ENCODE data around the gene PDE4D.

PDE4D gene

GRCh38 chr5:59648949-59649921 is 244.3 kb downstream of the PDE4D start:
- no peak for DNase-seq

- DNase-seq, result no peak
These were observed 245.3 kb downstream of the PDE4D start for GRCh38 chr5:59648038-59648831.

DNA sequence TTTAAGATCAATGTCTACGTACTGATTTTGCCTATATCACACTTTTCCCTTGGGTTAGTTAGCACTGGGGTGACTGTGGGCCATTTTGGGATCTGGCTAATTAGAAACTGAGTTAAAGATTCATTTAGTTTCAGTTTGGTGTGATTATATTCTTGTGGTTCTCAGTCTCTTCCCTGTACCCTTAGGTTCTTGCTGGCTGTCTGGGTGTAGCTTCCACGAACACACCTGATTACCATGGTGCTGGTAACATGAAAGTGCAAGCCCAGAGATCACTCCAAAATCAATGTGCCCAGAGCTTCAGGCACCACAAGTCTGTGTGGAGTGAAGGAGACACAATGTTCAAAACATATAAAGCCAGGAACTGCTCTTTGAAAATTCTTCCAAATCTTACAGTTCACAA is 248.1 kb downstream of the PDE4D start:
- DNase-seq, result no peak

DNA sequence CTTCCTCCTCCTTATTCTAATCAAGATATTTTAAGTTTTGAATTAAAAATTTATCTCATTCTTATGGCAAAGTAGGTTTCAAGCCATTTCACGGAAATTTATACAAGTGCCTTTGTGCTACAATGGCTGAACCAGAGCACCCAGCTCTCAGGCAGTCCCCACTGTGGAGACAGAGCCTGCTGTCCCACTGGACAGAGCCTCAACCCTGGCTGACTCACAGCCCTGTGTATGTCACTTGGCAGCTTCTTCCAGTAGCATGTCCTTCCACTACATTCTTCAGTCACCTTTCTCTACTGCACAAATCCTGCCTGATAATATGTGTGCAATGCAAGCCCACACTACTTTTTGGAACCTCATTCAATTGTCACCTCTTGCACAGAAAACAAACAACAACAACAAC is 253.1 kb downstream of the PDE4D start:
- DNase-seq, result no peak

- DNase-seq, result no peak
These were observed 255.5 kb downstream of the PDE4D start for GRCh38 chr5:59637884-59638580.

DNA sequence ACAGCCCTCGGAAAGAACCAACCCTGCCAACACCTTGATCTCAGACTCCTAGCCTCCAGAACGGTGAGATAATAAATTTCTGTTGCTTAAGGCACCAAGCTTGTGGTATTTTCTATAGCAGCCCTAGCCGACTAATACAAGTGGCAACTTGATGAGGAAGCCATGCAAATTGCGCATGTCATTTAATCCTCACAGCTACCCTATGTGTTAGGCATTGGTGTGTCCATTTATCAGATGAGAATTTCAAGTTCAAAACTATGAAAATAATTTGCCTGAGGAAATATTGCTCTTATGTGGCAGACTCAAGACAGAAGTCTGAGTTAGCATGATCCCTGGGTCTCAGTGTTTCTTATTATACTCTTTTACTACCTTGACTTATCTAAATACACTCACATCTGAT is 264.0 kb downstream of the PDE4D start:
- no peak for DNase-seq

GRCh38 chr5:59628062-59628828 is 265.3 kb downstream of the PDE4D start:
- no peak for DNase-seq

DNA sequence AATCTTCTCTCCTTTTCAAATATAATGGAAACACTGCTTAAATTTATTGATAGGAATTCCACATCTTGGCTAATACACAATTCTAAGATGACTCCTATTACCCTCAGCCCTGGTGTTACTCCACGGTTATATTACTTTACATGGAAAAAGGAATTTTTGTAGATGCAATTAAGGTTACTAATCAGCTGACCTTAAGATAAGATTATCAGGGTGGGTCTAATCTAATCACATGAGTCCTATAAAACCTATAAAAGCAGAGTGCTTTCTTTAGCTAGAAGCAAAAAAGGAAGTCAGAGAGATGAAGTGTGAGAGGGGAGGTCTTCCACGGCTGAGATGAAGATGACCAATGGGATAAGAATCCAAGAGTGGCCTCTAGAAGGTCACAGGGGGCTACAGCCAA is 268.6 kb downstream of the PDE4D start:
- no peak for DNase-seq

- no peak for DNase-seq
These were observed 270.7 kb downstream of the PDE4D start for GRCh38 chr5:59622848-59623247.

DNA sequence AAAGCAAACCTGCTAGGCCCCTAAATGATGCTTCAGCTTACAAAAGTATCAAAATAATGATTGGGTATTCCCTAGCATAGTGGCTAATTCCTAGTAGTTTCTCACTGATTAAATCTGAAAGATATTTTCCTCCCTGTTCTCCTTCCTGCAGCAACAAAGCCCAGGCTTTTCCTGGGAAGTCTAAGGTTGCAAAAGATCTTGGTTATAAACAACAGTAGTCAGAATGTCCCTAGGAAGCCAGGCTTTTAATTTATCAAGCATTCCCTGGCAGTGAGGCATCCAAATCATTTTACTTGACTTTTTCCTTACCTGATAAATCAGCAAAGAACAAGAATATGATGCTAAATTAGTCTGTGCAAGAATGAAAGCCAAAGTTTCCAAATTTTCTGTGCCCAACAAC is 272.0 kb downstream of the PDE4D start:
- DNase-seq, result no peak

DNA sequence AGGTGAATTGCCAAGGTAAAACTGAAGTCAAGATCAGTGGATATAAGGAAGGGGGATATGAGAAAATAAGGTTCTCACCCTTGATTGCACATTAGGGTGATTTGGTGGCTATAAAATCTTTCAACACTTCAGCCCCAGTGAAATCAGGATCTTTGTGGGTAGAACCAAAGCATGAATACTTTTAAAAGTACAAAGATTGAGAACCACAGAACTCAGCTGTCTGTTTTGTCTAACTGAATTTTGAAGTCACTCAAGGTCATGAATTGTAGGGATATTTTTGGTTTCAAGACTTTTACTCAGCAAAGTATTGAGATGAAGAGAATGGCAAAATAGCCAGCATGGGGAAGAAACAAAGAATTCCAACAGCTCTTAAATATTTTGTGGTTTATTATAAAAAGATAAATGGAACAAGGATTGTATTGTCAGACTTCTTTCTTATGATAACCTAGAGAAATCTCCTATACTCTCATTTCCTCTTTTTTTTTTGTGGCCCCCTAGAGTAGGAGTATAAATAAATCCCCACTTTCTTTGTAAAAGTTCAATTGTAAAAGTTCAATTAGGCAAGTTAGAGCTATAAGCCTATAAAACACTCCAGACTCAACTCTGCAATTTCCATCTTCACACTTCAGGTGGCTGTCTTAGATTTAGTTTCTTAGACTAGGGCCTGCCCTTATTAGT is 272.9 kb downstream of the PDE4D start:
- DNase-seq, result no peak

- no peak for DNase-seq
These were observed 274.9 kb downstream of the PDE4D start for GRCh38 chr5:59618644-59619043.

- no peak for DNase-seq
These were observed 276.2 kb downstream of the PDE4D start for GRCh38 chr5:59617186-59617771.

DNA sequence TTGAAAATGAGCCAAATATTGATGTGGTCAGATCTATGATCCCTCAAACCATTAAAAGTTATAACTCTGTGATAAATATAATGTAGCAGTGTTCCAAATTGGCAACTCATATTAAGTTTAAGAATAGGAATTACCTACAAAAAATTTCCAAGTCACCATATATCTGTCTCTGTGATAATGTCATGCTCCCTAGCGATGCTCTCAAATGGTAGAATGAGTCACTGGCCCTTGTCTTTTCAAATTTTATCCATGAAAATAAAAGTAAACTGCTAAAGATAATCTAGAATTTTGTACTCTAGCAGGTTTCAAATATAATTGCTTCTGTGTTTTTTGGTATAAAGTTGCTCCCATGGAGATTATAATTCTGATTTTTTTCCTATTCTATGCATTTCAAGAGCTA is 277.1 kb downstream of the PDE4D start:
- no peak for DNase-seq

GRCh38 chr5:59615272-59615671 is 278.3 kb downstream of the PDE4D start:
- no peak for DNase-seq

GRCh38 chr5:59609501-59610265 is 283.8 kb downstream of the PDE4D start:
- DNase-seq, result no peak

- no peak for DNase-seq
These were observed 284.8 kb downstream of the PDE4D start for GRCh38 chr5:59608745-59609144.

- DNase-seq, result no peak
These were observed 286.3 kb downstream of the PDE4D start for GRCh38 chr5:59607138-59607765.

GRCh38 chr5:59605915-59606314 is 287.6 kb downstream of the PDE4D start:
- DNase-seq, result no peak

GRCh38 chr5:59604111-59604510 is 289.4 kb downstream of the PDE4D start:
- no peak for DNase-seq

All from activated T-cell treated with anti-CD3 and anti-CD28 coated beads, Interleukin-2, amount 50 U/mL, for 1 hour (primary cell).